HL-60 (cell line): Measurements from ENCODE around the gene ANO9.
A peak's percentile ranks its signal among the peaks of the same experiment; 100 is the strongest.

Source experiments
- DNase-seq, 2 experiments: peaks; one replicate each; pipeline ENCODE4 v3.0.0-alpha.2; 2010 to 2020; ENCODE audit warnings: low read depth in 1 of 2, low spot score in 1 of 2
- H3K27ac ChIP-seq: fragments of 250-450 bp; sonication (Bioruptor Pico); replicated peaks from 2 replicates; pipeline ENCODE4 v1.5.1; 2020; ENCODE audit warnings: mild to moderate bottlenecking, moderate library complexity
- H3K27me3 ChIP-seq: fragments of 250-450 bp; sonication (Bioruptor Pico); 2 replicates; pipeline ENCODE4 v1.5.1; 2021; ENCODE audit warnings: mild to moderate bottlenecking, moderate library complexity; ENCODE audit not compliant: insufficient read depth, poor library complexity, severe bottlenecking
- H3K4me3 ChIP-seq: replicated peaks from 2 replicates; pipeline ENCODE4 v1.5.1; 2011; ENCODE audit warnings: mild to moderate bottlenecking, control low read depth, low read length; ENCODE audit not compliant: insufficient read depth
- CTCF ChIP-seq: IDR thresholded peaks from one replicate; pipeline ENCODE4 v1.5.1; 2011; ENCODE audit warnings: low read length, control low read depth, inconsistent platforms; ENCODE audit not compliant: insufficient read depth
- GABPA ChIP-seq: IDR thresholded peaks from 2 replicates; pipeline ENCODE4 v1.6.1; 2012; ENCODE audit warnings: low read depth
- POLR2AphosphoS5 ChIP-seq: IDR thresholded peaks from 2 replicates; pipeline ENCODE4 v1.6.1; 2012; ENCODE audit warnings: low read depth
- REST ChIP-seq: IDR thresholded peaks from 2 replicates; pipeline ENCODE4 v1.6.1; 2012; ENCODE audit warnings: low read depth; ENCODE audit not compliant: insufficient replicate concordance
- SPI1 ChIP-seq: IDR thresholded peaks from 2 replicates; pipeline ENCODE4 v1.6.1; 2012; ENCODE audit warnings: low read depth, mild to moderate bottlenecking, borderline replicate concordance

The ANO9 gene

GRCh38 chr11:451738-452137 lies 9.9 kb upstream of the ANO9 start:
- H3K27me3 ChIP-seq, result no peaks in the 10 kb centered on the region
- no peak overlapping the region for H3K4me3 ChIP-seq
- no peak for TF ChIP-seq REST
- TF ChIP-seq SPI1, result no peak
- no peak for TF ChIP-seq CTCF
- DNase-seq, result no peak
- no peak overlapping the region for H3K27ac ChIP-seq

GRCh38 chr11:450809-451451 lies 9.1 kb upstream of the ANO9 start:
- TF ChIP-seq POLR2AphosphoS5 (no peak), SPI1 (no peak), GABPA (no peak), REST (no peak), CTCF (peak; percentile 11)
- Histone ChIP-seq H3K4me3 (peak overlapping the region; percentile 89), H3K27me3 (no peaks in the 10 kb centered on the region), H3K27ac (peak overlapping the region; percentile 70)
- peak; percentile 57 to 85 for DNase-seq

- no peak for TF ChIP-seq SPI1
- TF ChIP-seq POLR2AphosphoS5, result peak; percentile 33; the same call in 1 of the 2 replicates
- H3K27ac ChIP-seq, result peak within 1 kb of the TSS; percentile 70
- H3K27me3 ChIP-seq, result no peaks in the 10 kb centered on the region
- DNase-seq, result peak; percentile 96 to 97
- H3K4me3 ChIP-seq, result peak within 1 kb of the TSS; percentile 89
Measured at GRCh38 chr11:449889-450808, 8.3 kb upstream of the ANO9 start, which contains the start of gene PTDSS2. Gene PTDSS2, plus strand, starts transcription at chr11:450279. Its CDS starts 177 bp downstream, at chr11:450456.
